Endodermal cell (in vitro differentiated cells): ENCODE data around the gene SNCA. TPM values are rescaled to one million over a fixed set of nuclear protein-coding genes. Genes with fewer than 3 reads are reported as not detected.

Experiments used
- DNase-seq: peaks from one replicate; pipeline ENCODE4 v3.0.0-alpha.2; 2017
- H3K27ac ChIP-seq: 2 replicates; pipeline ENCODE4 v1.5.1; 2013; ENCODE audit warnings: mild to moderate bottlenecking, low read depth, low read length, moderate library complexity
- H3K27me3 ChIP-seq: 2 replicates; pipeline ENCODE4 v1.6.1; 2013; ENCODE audit warnings: mild to moderate bottlenecking, low read length, moderate library complexity; ENCODE audit not compliant: insufficient read depth, control insufficient read depth, poor library complexity, severe bottlenecking
- H3K36me3 ChIP-seq: 2 replicates; pipeline ENCODE4 v1.7.0; 2013; ENCODE audit warnings: mild to moderate bottlenecking, low read length, moderate library complexity; ENCODE audit not compliant: control insufficient read depth, insufficient read depth
- H3K4me1 ChIP-seq: one replicate; pipeline ENCODE4 v1.7.0; 2013; ENCODE audit warnings: low read length; ENCODE audit not compliant: control insufficient read depth, insufficient read depth
- H3K4me3 ChIP-seq: 2 replicates; pipeline ENCODE4 v1.5.1; 2013; ENCODE audit warnings: mild to moderate bottlenecking, low read length, moderate library complexity
- H3K9ac ChIP-seq: 2 replicates; pipeline ENCODE4 v1.6.1; 2013; ENCODE audit warnings: mild to moderate bottlenecking, low read length, moderate library complexity; ENCODE audit not compliant: poor library complexity, severe bottlenecking; ENCODE audit errors: extremely low read depth
- H3K9me3 ChIP-seq: 2 replicates; pipeline ENCODE4 v1.6.1; 2013; ENCODE audit warnings: mild to moderate bottlenecking, low read length, moderate library complexity; ENCODE audit not compliant: control insufficient read depth
- H3K27ac Mint-ChIP-seq: 2 replicates; pipeline ENCODE4 v1.8.0; 2020; ENCODE audit warnings: mixed read lengths
- H3K27me3 Mint-ChIP-seq: 2 replicates; pipeline ENCODE4 v1.8.0; 2021; ENCODE audit warnings: mild to moderate bottlenecking, mixed read lengths; ENCODE audit not compliant: insufficient read depth
- H3K36me3 Mint-ChIP-seq: 2 replicates; pipeline ENCODE4 v1.8.0; 2020; ENCODE audit warnings: low read depth, mixed read lengths
- H3K4me1 Mint-ChIP-seq: 2 replicates; pipeline ENCODE4 v1.8.0; 2020; ENCODE audit warnings: mixed read lengths
- H3K4me3 Mint-ChIP-seq: 2 replicates; pipeline ENCODE4 v1.8.0; 2020; ENCODE audit warnings: mild to moderate bottlenecking, moderate library complexity, mixed read lengths
- H3K9me3 Mint-ChIP-seq: 2 replicates; pipeline ENCODE4 v1.8.0; 2020; ENCODE audit warnings: mild to moderate bottlenecking, mixed read lengths
- CTCF ChIP-seq: fragments of 200-600 bp; sonication (generic); conservative IDR thresholded peaks from 2 replicates; pipeline ENCODE4 v1.5.0; 2021; ENCODE audit warnings: antibody characterized with exemption, mild to moderate bottlenecking
- WGBS, 2 experiments: methylation state at CpG; one replicate each; pipeline versions ENCODE4 v1.1.5 to v1.1.7; 2013; ENCODE audit warnings: missing lambda C conversion rate in 2 of 2, mixed read lengths in 1 of 2; ENCODE audit not compliant: insufficient coverage in 1 of 2, insufficient read length in 1 of 2; 5-methylcytosine and 5-hydroxymethylcytosine counted together
- total RNA-seq, 2 donors: library from RNA; stranded (reverse); fragmentation: NEBNext Ultra II Directional in 1 of 2; extraction: Animal tissue kit (Norgen Biotek cat#: 25700) in 1 of 2; gene quantifications; 2 replicates in 1 of 2; 3 replicates in 1 of 2; pipeline ENCODE4 v1.2.1, GENCODE V29; 2021

SNCA gene
- total RNA-seq, 2 donors from 2014 or later, result 11.3 to 13.5 TPM

DNA sequence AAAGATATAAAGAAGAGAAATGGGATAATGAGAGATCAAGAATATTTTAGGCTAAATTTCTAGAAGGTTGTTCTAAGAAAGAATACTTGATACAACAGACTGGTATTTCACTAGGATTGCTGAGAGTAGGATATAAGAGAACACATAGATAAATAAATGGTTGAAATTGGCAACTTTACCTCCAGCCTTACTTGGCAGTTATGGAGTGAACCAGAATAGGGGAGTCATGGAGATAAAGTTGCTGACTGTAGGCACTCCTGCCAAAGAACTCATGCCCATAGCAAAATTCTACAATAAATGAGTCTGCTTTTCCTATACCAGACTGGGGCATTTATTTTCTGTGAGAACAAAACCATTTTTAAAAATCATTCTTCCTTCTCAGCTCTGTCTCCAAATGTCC lies 31.3 kb upstream of the SNCA start:
- H3K36me3 Mint-ChIP-seq, result no peaks in the 10 kb centered on the region
- no peak overlapping the region for H3K4me3 ChIP-seq
- H3K9ac ChIP-seq, result no peak overlapping the region
- no peaks in the 10 kb centered on the region for H3K9me3 ChIP-seq
- H3K36me3 ChIP-seq, result no peaks in the 10 kb centered on the region
- H3K4me3 Mint-ChIP-seq, result no peak overlapping the region
- TF ChIP-seq CTCF, result no peak
- peaks cover 9% of the 10 kb centered on the region for H3K9me3 Mint-ChIP-seq
- no peaks in the 10 kb centered on the region for H3K27me3 Mint-ChIP-seq
- DNase-seq, result no peak
- no peaks in the 10 kb centered on the region for H3K27me3 ChIP-seq
- H3K4me1 Mint-ChIP-seq, result peaks cover 5% of the 10 kb centered on the region
- H3K27ac Mint-ChIP-seq, result no peak overlapping the region
- no peak overlapping the region for H3K27ac ChIP-seq
- no peaks in the 10 kb centered on the region for H3K4me1 ChIP-seq

DNA sequence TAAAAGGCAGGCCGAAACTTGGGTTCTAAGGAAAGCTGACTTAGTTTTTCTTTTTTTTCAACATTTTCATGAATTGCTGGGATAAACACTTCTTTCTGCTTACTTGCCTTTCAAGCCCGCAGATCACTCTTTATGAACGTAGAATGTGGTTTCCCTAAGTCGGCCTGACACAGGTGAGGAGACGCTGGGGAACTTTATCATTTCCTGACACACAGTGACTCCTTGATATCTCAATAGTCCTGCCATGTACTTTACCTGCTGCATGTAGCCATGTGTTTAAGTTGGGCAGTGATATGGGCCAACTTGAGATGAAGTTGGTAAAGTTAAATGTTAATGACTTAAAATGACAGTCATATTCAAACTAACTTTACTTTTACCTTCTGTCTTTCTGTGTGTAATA lies 26.6 kb upstream of the SNCA start:
- Histone ChIP-seq H3K36me3 (no peaks in the 10 kb centered on the region), H3K9ac (no peak overlapping the region), H3K27ac (no peak overlapping the region), H3K4me3 (no peak overlapping the region), H3K9me3 (no peaks in the 10 kb centered on the region), H3K27me3 (no peaks in the 10 kb centered on the region), H3K4me1 (no peaks in the 10 kb centered on the region)
- no peaks in the 10 kb centered on the region for H3K4me1 Mint-ChIP-seq
- H3K27me3 Mint-ChIP-seq, result peaks cover 2% of the 10 kb centered on the region
- TF ChIP-seq CTCF, result no peak
- DNase-seq, result no peak
- H3K36me3 Mint-ChIP-seq, result no peaks in the 10 kb centered on the region
- WGBS, 2 experiments, result 94 to 97% methylated on average over 4 to 5 of the region's 5 CpGs
- H3K9me3 Mint-ChIP-seq, result peaks cover 9% of the 10 kb centered on the region
- no peak overlapping the region for H3K27ac Mint-ChIP-seq
- no peak overlapping the region for H3K4me3 Mint-ChIP-seq

- DNase-seq, result no peak
- H3K4me1 Mint-ChIP-seq, result no peaks in the 10 kb centered on the region
- H3K27me3 Mint-ChIP-seq, result peaks cover 2% of the 10 kb centered on the region
- no peaks in the 10 kb centered on the region for H3K36me3 ChIP-seq
- no peak overlapping the region for H3K9ac ChIP-seq
- no peaks in the 10 kb centered on the region for H3K4me1 ChIP-seq
- no peak overlapping the region for H3K4me3 ChIP-seq
- TF ChIP-seq CTCF, result no peak
- H3K4me3 Mint-ChIP-seq, result no peak overlapping the region
- peaks cover 4% of the 10 kb centered on the region for H3K9me3 ChIP-seq
- 94% methylated on average over 3 to 5 of the region's 5 CpGs for WGBS, 2 experiments
- no peaks in the 10 kb centered on the region for H3K36me3 Mint-ChIP-seq
- no peak overlapping the region for H3K27ac Mint-ChIP-seq
- H3K27ac ChIP-seq, result no peak overlapping the region
- H3K27me3 ChIP-seq, result no peaks in the 10 kb centered on the region
- peaks cover 20% of the 10 kb centered on the region for H3K9me3 Mint-ChIP-seq
Observed at GRCh38 chr4:89860971-89861370, 24.0 kb upstream of the SNCA start.
